Uterus (tissue), 4 donors: Measurements from ENCODE around the gene FLRT1. TPM values are rescaled to one million over a fixed set of nuclear protein-coding genes. Genes with fewer than 3 reads are reported as not detected.

ENCODE experiments used
- DNase-seq, 2 donors: peaks; one replicate each; pipeline ENCODE4 v3.0.0-alpha.2; 2019 to 2020
- H3K27ac ChIP-seq, 2 donors: fragments of 200-600 bp; sonication (generic); 1 replicate in 1 of 2; 2 replicates in 1 of 2; pipeline ENCODE4 v1.5.1; 2016 to 2018
- H3K27me3 ChIP-seq, 2 donors: fragments of 200-600 bp; sonication (generic); one replicate each; pipeline ENCODE4 v1.5.1; 2018 to 2019; ENCODE audit warnings: control low read depth in 1 of 2
- H3K36me3 ChIP-seq, 2 donors: fragments of 200-600 bp; sonication (generic); one replicate each; pipeline ENCODE4 v1.5.1; 2019; ENCODE audit warnings: control low read depth in 1 of 2
- H3K4me1 ChIP-seq, 2 donors: fragments of 200-600 bp; sonication (generic); one replicate each; pipeline ENCODE4 v1.5.1; 2018 to 2019; ENCODE audit warnings: control low read depth in 1 of 2
- H3K4me3 ChIP-seq, 2 donors: fragments of 200-600 bp; sonication (generic); 1 replicate in 1 of 2; 2 replicates in 1 of 2; pipeline ENCODE4 v1.5.1; 2018 to 2019; ENCODE audit warnings: mild to moderate bottlenecking in 1 of 2
- H3K9me3 ChIP-seq, 2 donors: fragments of 200-600 bp; sonication (generic); one replicate each; pipeline ENCODE4 v1.5.1; 2019; ENCODE audit warnings: control low read depth in 1 of 2
- POLR2A ChIP-seq, 2 donors: fragments of 450-650 bp; IDR thresholded peaks; one replicate each; pipeline ENCODE4 v1.6.1; 2016; ENCODE audit warnings: antibody characterized with exemption in 2 of 2, mild to moderate bottlenecking in 1 of 2, moderate library complexity in 1 of 2
- intact Hi-C: fragments of 100-400 bp; cut with DNase I; formaldehyde crosslinking; loops from one replicate; pipeline ENCODE4 v1.15.1; 2023; ENCODE audit warnings: low total_unique reads
- total RNA-seq, 4 donors: library from RNA; depleted of rRNA in 3 of 4; stranded (reverse); fragments of >200 nt in 3 of 4; gene quantifications; one replicate each; pipeline versions ENCODE4 v1.1.0 to v1.2.4, GENCODE V29; 2014 to 2023
- TF ChIP-seq, protein P1 (sequence below), 4 experiments: fragments of 200-600 bp in 2 of 4; fragments of 450-650 bp in 2 of 4; sonication (generic) in 2 of 4; IDR thresholded peaks; one replicate each; pipeline ENCODE4 v1.5.1; 2016 to 2019; ENCODE audit warnings: antibody characterized with exemption in 4 of 4, mild to moderate bottlenecking in 2 of 4, moderate library complexity in 1 of 4
- donor health status: DM: yes; HTN: yes; CAD: no.

FLRT1 gene
- total RNA-seq, 4 donors from 2014 or later = 0.26 to 7.3 (median 1.9) TPM; not detected in 1

DNA sequence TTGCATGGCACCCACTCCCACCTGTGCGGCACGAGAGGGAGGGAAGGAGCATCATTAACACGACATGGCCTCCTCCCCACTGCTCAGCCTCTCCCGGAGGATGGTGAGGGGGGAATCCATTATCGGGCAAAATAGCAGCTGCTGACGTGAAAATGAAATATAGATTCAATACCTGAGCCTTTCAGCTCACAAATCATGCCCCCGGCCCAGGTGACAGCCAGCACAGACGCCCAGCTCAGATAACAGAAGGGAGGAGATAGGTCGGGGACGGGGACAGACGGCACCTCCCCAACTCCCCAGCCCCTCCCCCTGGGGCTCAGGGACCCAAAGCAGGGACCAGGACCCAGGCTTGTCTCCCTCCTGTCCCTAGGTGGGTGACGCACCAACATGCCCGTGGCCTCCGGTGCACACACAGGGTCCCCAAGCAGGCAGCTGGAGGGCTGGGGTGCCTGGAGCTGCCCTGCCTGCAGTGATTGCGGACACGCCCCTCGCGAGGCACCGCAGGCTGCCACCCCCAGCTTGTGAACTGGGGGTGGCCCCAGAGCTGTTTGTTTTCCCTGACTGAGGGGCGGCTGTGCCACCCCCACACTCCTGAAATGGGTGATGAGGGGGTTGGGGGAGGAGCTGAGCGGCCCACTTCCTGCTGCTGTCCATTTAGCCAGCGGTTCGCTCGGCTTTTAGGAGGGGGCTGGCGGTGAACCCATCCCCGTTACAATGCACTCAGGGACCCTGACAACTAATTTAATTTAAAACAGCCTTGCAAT is 31.7 kb downstream of the FLRT1 start:
- H3K36me3 ChIP-seq = no peaks in the 10 kb centered on the region
- no peak for TF ChIP-seq POLR2A (IDR thresholded peaks at IDR 0.05)
- TF ChIP-seq, protein P1, sequence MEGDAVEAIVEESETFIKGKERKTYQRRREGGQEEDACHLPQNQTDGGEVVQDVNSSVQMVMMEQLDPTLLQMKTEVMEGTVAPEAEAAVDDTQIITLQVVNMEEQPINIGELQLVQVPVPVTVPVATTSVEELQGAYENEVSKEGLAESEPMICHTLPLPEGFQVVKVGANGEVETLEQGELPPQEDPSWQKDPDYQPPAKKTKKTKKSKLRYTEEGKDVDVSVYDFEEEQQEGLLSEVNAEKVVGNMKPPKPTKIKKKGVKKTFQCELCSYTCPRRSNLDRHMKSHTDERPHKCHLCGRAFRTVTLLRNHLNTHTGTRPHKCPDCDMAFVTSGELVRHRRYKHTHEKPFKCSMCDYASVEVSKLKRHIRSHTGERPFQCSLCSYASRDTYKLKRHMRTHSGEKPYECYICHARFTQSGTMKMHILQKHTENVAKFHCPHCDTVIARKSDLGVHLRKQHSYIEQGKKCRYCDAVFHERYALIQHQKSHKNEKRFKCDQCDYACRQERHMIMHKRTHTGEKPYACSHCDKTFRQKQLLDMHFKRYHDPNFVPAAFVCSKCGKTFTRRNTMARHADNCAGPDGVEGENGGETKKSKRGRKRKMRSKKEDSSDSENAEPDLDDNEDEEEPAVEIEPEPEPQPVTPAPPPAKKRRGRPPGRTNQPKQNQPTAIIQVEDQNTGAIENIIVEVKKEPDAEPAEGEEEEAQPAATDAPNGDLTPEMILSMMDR (IDR thresholded peaks at IDR 0.05) = no peak
- H3K27ac ChIP-seq = no peak overlapping the region
- no peaks in the 10 kb centered on the region for H3K27me3 ChIP-seq
- H3K9me3 ChIP-seq = no peaks in the 10 kb centered on the region
- H3K4me3 ChIP-seq = no peak overlapping the region
- intact Hi-C loops = no loop called here
- no peaks in the 10 kb centered on the region for H3K4me1 ChIP-seq
- no peak for DNase-seq

DNA sequence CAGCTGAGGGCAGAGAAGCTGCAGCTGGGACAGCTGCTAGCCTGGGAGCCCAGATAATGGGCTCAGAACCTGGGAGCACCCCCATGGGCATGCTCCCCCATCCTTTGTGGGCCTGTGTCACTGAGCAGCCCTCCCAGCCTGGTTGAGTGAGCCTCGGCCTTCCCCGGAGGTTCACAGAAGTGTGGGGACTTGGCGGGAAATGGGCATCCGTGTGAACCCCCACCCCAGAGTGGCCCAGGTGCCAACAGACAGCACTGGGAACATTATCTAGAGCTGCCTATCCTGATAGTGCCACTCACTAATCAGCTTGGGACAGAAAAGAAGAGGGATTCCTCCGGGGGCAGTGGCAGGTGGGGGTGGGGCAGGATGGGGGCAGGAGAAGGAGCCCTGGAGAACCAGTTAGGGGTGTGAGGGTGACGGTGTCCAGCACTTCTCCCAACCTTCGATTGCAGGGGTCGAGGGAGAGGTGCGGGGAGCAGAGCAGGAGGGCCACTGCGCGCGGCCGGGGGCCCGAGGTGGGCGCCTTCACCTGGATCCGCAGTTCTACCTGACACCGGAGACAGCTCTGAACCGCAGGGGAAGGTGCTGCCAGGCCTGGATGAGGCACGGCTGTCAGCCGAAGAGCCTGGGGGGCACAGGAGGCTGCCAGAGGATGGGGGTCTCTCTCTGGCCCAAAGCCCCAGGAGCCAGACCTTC is 33.1 kb downstream of the FLRT1 start:
- H3K4me1 ChIP-seq = no peaks in the 10 kb centered on the region
- no peaks in the 10 kb centered on the region for H3K36me3 ChIP-seq
- H3K4me3 ChIP-seq = no peak overlapping the region
- DNase-seq = no peak
- no peak for TF ChIP-seq POLR2A (IDR thresholded peaks at IDR 0.05)
- TF ChIP-seq, protein P1 (IDR thresholded peaks at IDR 0.05) = no peak
- intact Hi-C loops = no loop called here
- H3K9me3 ChIP-seq = no peaks in the 10 kb centered on the region
- H3K27me3 ChIP-seq = no peaks in the 10 kb centered on the region
- no peak overlapping the region for H3K27ac ChIP-seq

DNA sequence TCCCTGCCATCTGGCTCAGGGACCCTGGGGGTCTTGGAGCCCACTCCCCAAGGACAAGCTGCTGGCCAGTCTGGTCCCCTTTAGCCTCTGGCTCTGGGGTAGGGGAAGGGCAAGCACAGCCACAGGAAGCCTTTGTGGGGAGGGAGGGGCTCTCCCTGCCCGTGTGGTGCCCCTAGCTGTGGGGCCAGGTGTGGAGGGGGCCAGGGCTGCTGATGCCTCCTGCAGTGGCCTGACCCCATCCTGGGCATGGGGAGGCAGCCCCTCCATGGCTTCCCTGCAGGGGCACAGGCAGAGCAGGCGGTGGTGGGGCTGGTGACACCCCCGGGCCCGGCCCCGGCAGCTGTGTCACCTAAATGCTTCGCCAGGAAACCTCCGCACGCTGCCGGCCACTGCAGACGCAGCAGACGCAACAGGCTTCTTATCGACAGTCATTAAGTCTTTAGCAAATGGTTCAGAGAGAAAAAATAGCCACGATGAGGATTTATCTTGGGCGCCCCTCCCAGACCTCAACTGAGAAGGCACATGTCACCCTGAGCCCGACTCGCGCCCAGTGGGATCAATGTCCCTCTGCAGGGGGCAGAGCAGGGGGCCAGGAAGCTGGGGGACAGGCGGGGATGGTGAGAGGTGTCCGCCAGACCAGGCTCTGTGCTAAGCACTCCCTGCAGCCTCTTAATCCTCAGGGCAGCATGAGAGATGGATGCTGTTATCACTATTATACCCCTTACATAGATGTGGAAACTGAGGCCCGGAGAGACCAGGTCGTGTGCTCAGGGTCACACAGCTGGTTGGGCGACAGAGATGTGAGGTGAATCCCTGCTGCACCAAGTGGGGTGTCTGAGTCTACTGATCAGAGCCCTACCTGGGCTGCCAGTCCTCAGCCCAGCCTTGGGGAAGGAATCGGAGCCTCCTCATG is 33.9 kb downstream of the FLRT1 start:
- no peaks in the 10 kb centered on the region for H3K36me3 ChIP-seq
- TF ChIP-seq, protein P1 (IDR thresholded peaks at IDR 0.05) = no peak
- TF ChIP-seq POLR2A (IDR thresholded peaks at IDR 0.05) = no peak
- H3K4me1 ChIP-seq = peaks cover 0 to 6% of the 10 kb centered on the region in 2 donors
- H3K27ac ChIP-seq = no peak overlapping the region
- H3K9me3 ChIP-seq = no peaks in the 10 kb centered on the region
- intact Hi-C loops = no loop called here
- no peak overlapping the region for H3K4me3 ChIP-seq
- no peaks in the 10 kb centered on the region for H3K27me3 ChIP-seq
- no peak for DNase-seq

DNA sequence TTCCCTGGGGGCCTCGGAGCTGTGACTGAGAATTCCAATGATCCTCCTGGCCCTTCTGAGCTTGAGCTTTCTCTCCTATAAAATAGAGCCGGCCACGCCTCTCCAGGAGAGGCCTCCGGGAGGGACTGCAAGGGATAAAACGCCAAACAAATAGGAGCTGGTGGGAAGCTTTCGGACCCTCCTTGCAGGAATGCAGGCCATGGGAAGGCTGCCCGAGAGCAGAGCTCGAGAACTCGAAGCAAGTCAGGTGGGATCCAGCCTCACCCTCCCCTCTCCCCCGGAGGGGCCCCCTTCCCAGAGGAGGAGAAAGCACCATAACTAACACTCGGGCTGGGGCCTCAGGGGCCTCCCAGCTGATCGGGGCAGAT is 34.6 kb downstream of the FLRT1 start:
- H3K9me3 ChIP-seq = no peaks in the 10 kb centered on the region
- H3K27me3 ChIP-seq = no peaks in the 10 kb centered on the region
- no peaks in the 10 kb centered on the region for H3K36me3 ChIP-seq
- H3K27ac ChIP-seq = no peak overlapping the region
- DNase-seq = no peak
- H3K4me3 ChIP-seq = no peak overlapping the region
- TF ChIP-seq, protein P1 (IDR thresholded peaks at IDR 0.05) = no peak
- TF ChIP-seq POLR2A (IDR thresholded peaks at IDR 0.05) = no peak
- intact Hi-C loops = no loop called here
- peaks cover 0 to 6% of the 10 kb centered on the region in 2 donors for H3K4me1 ChIP-seq
